ENCODE data around the gene TOMM7.
"Not testable (repeated sequence)": the region's sequence is repeated elsewhere in the genome, so short reads cannot be mapped to it uniquely, and the experiment has no call there.

TOMM7 gene

DNA sequence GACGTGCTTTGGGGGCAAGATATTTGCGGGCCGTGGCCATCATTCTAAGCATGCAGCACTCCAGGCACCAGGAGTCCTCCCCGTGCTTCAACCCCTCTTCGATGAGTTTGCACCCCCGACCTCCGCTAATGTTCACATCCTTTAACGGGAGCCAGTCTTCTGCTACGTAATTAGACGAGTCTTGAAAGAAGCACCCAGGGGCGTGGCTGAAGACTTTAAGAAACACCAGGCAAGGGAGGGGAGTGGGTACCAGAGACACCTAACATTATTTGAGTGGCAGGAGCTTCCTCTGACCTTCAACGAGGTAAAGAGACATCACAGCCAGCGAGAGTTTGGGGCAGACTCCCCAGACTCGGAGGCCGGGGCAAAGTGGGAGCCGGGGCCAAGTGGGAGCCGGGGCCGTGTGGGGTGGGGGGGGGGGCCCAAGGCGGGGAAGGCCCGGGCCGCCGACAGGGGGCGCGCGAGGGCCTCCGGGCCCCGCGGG, 31.1 kb upstream of the TOMM7 start:
- DNase-seq (ENCODE audit: low read depth in 2 of 2): peak; percentile 20 to 53

DNA sequence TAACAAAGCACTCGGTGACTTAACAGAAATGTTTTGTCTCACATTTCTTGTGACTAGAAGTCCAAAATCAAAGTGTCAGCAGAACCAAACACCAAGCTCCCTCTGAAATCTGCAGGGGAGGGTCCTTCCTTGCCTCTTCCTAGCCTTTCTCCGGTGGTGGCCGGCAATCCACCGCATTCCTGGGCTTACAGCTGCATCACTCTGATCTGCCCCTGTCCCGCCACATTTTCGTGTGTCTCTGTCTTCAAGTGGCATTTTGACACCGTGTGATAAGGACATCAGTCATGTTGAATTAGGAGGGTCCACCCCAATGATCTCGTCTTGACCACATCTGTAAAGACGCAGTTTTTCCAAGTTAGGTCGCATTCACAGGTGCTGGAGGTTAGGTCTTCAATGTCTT, 30.5 kb upstream of the TOMM7 start:
- DNase-seq (ENCODE audit: low read depth in 2 of 2): no peak

DNA sequence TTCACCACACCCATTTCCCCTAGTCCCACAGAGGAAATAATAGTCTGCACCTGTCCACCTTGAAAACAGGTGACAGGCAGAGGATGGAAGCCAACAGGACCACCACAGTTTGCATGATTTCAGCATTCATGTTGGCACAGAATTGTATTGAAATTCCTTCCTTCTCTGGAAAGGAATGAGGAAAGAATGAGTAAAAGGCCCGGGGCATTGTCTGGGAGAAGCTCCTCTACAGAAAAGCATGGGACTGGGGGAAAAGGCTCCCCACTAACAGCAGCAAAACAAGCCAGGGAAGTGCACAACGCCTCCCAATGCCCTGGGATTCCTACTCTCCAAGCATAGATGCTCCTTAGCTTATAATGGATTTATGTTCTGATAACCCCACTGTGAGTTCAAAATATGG, 28.5 kb upstream of the TOMM7 start:
- no peak for DNase-seq (ENCODE audit: low read depth in 2 of 2)

- DNase-seq (ENCODE audit: low read depth in 2 of 2): not testable (repeated sequence)
Measured at GRCh38 chr7:22850394-22850793, 27.7 kb upstream of the TOMM7 start.

- DNase-seq (ENCODE audit: low read depth in 2 of 2): no peak
Measured at GRCh38 chr7:22849662-22850061, 27.0 kb upstream of the TOMM7 start.

DNA sequence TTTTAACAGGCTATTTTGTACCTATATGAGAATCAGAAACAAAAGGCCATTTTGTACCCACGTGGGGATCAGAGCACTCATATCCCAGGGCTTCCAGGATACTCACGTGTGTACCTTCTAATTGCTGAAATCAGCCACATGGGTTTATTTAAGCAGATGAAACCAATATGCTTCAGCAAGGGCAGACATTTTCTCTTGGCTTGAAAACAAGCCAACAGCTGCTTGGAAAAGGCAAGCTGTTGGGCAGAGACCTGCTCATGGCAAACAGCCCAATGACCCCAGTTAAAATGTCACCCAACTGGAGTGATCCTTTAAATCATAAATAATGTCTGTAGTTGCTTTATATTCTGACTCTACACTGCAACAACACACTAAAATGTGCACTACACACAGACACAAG, 26.5 kb upstream of the TOMM7 start:
- DNase-seq (ENCODE audit: low read depth in 2 of 2): no peak

DNA sequence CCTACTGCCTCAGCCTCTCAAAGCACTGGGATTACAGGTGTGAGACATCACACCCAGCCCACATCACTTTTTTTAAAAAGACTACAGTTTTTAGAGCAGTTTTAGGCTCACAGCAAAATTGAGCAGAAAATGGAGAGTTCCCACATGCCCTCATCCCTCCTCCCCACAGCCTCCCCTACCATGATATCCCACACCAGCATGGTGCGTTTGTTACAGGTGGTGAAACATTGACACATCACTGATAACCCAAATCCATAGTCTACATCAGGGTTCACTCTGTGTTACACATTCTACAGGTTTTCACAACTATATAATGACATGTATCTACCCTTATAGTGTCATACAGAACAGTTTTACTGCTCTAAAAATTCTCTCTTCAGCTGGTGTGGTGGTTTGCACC, 24.3 kb upstream of the TOMM7 start:
- DNase-seq (ENCODE audit: low read depth in 2 of 2): no peak

DNA sequence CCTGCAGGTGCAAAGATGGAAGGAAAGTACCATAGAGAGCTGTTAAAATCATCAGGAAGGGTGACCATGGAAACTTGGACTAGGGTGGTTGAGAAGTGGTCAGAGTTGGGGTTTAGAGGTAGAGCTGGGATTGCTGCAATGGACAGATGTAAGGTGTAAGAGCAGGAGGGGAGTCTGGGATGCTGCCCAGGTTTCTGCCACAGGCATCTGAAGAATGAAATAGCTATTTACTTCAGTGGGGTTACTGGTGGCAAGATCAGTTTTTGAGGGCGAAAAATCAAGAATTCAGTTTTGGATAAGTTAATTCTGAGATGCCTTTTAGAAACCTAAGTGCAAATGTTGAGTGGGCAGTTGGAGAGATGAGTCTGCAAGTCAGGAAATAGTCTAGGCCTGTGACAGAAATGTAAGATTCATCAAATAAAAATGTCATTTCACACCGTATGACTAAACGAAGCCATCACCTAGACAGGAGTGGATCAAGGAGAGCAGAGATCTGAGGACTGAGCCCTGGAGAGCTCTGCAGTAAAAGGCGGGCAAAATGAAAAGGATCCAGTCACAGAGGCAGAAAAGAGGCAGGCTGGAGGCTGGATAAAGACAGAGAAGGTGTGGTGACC, 22.7 kb upstream of the TOMM7 start:
- no peak for DNase-seq (ENCODE audit: low read depth in 2 of 2)

DNA sequence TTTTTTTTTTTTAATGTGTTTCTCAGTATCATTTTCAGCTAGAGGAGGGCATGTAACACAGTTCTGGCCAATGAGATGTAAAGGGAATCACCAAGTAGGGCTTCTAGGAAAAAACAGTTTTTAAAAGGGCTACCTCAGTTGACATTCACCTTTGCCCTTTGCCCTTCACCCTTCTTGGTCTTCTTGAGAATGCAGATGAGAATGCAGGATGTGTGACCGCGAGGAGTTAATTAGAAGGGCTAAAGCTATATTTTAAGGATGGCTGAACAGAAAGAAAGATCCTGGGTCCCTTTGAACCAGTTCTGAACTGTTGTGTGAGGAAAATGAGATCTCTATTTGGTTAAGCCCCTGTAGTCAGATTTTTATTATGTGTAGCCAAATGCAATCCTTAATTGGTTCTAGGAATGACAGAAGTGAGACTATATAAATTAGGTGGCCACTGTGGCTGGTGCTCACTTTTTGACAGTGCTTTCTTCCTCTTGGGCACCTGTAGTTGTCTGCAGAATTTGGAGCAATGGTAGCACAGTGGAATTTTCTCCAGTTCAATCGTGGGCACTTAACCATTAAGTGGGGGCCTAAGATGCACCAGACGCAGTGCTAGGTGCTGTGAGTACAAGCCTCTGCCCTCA, 21.1 kb upstream of the TOMM7 start:
- DNase-seq (ENCODE audit: low read depth in 2 of 2): no peak

DNA sequence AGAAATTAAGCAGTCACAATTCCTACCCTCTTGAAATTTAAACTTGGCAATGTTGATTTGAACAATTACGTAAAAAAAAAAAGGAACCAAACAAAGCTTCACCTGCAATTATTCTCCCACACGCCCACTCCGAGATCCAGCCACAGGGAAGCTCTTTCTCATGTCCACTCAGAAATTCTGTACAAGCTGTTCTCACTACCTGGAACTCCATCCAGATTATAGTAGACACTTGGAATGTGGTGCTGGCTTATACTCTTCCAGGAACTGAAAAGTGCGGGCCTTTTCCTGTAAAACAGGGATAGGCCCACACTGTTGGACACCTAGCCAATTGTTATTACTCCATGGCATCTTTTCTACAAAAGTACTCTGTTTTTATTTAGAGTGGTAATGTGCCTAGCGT, 20.3 kb upstream of the TOMM7 start:
- no peak for DNase-seq (ENCODE audit: low read depth in 2 of 2)

DNA sequence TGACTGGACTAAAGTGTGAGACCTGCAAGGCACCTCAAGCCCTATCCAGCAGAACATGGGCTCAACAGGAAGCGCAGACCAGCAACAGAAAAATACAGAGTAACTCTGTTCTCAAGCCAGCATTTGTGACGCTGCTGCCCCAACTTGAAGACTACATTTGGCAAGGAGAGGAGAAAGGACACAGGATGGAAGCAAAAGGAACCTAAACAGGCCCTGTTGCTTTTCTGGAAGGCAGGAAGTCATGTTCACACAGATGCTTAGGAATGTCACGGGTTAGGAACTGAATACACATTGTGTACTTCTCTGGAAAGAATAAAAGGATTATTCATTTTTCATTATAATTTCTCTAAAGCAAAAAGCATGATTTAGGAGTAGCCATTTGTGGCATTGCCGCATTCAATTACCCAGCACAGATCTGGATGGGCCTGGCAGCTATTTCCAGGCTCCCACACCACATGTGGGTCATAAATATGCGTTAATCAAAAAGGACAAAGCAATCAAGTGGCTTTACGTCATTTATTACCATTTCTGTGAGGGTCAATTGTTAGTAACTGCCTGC, 19.8 kb upstream of the TOMM7 start:
- no peak for DNase-seq (ENCODE audit: low read depth in 2 of 2)

GRCh38 chr7:22841954-22842353, 19.3 kb upstream of the TOMM7 start:
- no peak for DNase-seq (ENCODE audit: low read depth in 2 of 2)

GRCh38 chr7:22837308-22837707, 14.7 kb upstream of the TOMM7 start:
- DNase-seq (ENCODE audit: low read depth in 2 of 2): no peak

- DNase-seq (ENCODE audit: low read depth in 2 of 2): not testable (repeated sequence)
Measured at GRCh38 chr7:22836506-22836905, 13.9 kb upstream of the TOMM7 start.

GRCh38 chr7:22833957-22834356, 11.3 kb upstream of the TOMM7 start:
- DNase-seq (ENCODE audit: low read depth in 2 of 2): no peak

DNA sequence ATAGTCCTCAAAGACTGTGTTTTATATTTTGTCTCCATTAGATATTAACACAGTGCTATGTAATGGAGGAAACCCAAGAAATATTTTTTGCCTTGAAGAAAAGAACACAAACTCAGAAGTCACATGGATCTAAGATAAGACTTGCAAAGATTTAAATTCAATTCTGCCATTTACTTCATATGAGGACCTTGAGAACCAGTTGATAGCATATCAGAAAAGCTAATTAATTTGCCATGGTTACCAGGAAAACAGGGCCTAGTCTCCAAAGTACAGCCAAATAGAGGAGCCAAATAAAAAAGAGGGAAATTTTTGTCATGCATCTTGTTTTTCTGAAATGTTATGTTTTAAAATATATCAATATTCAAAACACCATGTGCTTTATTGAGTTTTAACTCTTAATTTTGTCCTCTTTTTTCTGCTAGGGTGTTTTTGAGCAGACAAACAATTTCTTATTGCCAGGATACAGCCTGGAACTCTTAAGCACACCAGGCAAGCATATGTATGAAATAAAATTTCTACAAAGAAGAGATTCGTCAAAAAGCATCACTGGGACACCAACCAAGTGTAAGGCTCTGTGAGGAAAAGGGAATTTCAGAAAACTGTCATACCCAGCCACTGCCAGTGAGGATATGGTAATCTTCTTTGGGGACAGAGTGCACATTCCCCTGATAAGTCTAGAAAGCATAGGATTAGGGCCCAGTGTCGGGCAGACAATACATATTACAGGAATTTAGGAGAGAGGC, 10.6 kb upstream of the TOMM7 start:
- DNase-seq (ENCODE audit: low read depth in 2 of 2): no peak

DNA sequence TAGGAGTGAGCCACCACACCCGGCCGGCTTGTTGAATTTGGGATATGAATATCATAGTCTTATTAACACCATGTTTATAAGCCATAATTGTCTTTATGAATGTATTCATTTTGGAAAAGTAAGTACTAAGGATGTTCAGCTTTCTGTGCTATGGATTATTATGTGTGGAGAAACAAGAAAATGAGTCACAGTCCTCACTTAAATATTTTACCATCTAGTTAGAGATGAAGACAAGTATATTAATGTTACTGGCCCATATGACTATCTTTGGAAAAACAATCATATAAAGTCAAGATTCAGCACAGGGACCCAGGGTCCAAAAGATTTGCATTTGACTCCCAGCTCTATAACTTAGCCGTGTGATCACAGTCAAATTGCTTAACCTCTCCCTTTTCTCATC, 9.8 kb upstream of the TOMM7 start:
- no peak for DNase-seq (ENCODE audit: low read depth in 2 of 2)

DNA sequence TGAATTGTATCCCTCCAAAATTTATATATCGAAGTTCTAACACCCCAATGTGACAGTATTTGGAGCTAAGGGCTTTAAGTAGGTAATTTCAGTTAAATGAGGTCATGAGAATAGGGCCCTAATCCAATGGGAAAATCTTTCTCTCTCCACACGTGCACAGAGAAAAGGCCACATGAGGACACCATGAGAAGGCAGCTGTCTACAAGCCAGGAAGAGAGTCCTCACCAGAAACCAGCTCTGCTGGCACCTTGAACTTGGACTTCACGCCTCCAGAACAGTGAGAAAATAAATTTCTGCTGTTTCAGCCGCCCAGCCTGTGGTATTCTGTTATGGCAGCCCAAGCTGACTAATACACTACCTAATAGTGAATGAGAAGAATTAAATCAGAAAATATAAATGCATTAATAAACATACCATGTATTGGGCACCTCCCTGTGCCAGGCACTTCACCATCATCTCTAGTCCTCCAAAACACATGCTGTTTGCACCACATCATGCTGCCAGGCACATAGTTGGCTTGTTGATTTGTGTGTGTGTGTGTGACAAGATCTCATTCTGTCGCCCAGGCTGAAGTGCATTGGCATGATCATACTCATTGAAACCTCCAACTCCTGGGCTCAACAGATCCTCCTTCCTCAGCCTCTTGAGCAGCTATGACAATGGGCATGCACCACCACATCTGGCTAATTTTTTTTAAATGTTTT, 9.1 kb upstream of the TOMM7 start:
- DNase-seq (ENCODE audit: low read depth in 2 of 2): no peak

- no peak for DNase-seq (ENCODE audit: low read depth in 2 of 2)
Measured at GRCh38 chr7:22827563-22827962, 4.9 kb upstream of the TOMM7 start.

DNA sequence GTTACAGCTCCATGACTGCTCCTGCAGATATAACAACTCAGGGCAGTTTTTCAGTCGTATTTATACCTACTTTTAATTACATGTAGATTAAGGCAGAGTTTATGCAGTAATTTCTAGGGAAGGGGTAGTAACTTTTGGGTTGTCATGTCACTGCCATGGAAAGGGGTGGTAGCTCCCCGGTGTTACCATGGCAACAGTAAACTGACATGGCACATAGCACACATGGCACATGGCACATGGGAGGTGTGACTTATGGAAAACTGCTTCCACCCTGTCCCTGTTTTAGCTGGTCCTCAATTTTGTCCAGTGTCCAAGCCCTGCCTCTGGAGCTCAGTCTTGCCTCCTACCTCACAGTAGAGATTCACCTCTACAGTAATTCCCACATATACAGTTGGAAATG, 3.9 kb upstream of the TOMM7 start:
- no peak for DNase-seq (ENCODE audit: low read depth in 2 of 2)

DNA sequence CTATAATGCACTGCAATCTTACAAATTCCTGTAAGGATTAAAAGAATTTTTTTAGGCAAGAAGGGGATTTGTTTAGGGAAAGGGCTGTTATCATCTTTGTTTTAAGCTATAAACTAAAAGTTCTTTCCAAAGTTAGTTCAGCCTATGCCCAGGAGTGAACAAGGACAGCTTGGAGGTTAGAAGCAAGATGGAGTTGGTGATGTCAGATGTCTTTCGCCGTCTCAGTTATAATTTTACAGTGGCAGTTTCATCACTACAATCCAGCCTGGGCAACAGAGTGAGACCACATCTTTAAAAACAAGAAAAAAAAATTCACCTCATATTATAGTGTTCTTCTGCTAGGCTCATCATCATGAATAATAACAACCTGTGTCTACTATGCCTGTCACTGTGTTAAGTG, 2.1 kb upstream of the TOMM7 start:
- DNase-seq (ENCODE audit: low read depth in 2 of 2): no peak

- no peak for DNase-seq (ENCODE audit: low read depth in 2 of 2)
Measured at GRCh38 chr7:22823142-22823497, 471 bp upstream of the TOMM7 start.

Data from activated CD8-positive, alpha-beta memory T cell treated with anti-CD3 and anti-CD28 coated beads for 4 hours (primary cell).